Heart left ventricle (tissue), 16 donors: ENCODE results near the gene PLIN1. TPM values are rescaled to one million over a fixed set of nuclear protein-coding genes. Genes with fewer than 3 reads are reported as not detected.

ENCODE experiments used
- ATAC-seq, 4 donors: fragments of 200-7000 bp; cut with Tn5 transposase; one replicate each; pipeline ENCODE4 v1.9.1; 2020 to 2022; ENCODE audit warnings: moderate library complexity in 4 of 4, mild to moderate bottlenecking in 3 of 4, moderate number of reproducible peaks in 1 of 4
- DNase-seq, 5 donors: peaks; one replicate each; pipeline ENCODE4 v3.0.0-alpha.2; 2020
- H3K27ac ChIP-seq, 12 donors: fragments of 200-600 bp; sonication (generic) in 4 of 12; one replicate each; pipeline versions ENCODE4 v1.5.0 to v1.8.0; 2016 to 2022; ENCODE audit warnings: mild to moderate bottlenecking in 2 of 12
- H3K27me3 ChIP-seq, 9 donors: fragments of 200-600 bp; sonication (generic) in 2 of 9; one replicate each; pipeline versions ENCODE4 v1.5.1 to v1.8.0; 2016 to 2022; ENCODE audit warnings: mild to moderate bottlenecking in 3 of 9
- H3K36me3 ChIP-seq, 9 donors: fragments of 200-600 bp; sonication (generic) in 2 of 9; one replicate each; pipeline versions ENCODE4 v1.5.0 to v1.8.0; 2018 to 2022; ENCODE audit warnings: mild to moderate bottlenecking in 2 of 9
- H3K4me1 ChIP-seq, 12 donors: fragments of 200-600 bp; sonication (generic) in 4 of 12; one replicate each; pipeline versions ENCODE4 v1.5.0 to v1.8.0; 2016 to 2022; ENCODE audit warnings: mild to moderate bottlenecking in 3 of 12
- H3K4me3 ChIP-seq, 12 donors: fragments of 200-600 bp; sonication (generic) in 4 of 12; one replicate each; pipeline versions ENCODE4 v1.5.0 to v1.8.0; 2017 to 2022; ENCODE audit warnings: mild to moderate bottlenecking in 9 of 12, moderate library complexity in 4 of 12
- H3K9me3 ChIP-seq, 12 donors: fragments of 200-600 bp; sonication (generic) in 4 of 12; one replicate each; pipeline versions ENCODE4 v1.5.0 to v1.8.0; 2016 to 2022; ENCODE audit warnings: mild to moderate bottlenecking in 1 of 12
- POLR2A ChIP-seq, 2 donors: fragments of 450-650 bp; IDR thresholded peaks; one replicate each; pipeline ENCODE4 v1.6.1; 2017; ENCODE audit warnings: antibody characterized with exemption in 2 of 2, mild to moderate bottlenecking in 2 of 2, moderate library complexity in 2 of 2
- WGBS, 4 donors: extraction: QIAGEN DNeasy Blood & Tissue Kit in 2 of 4; methylation state at CpG; one replicate each; pipeline versions ENCODE4 v1.1.5 to v1.1.7; 2013 to 2018; 5-methylcytosine and 5-hydroxymethylcytosine counted together
- intact Hi-C, 10 donors: fragments of 100-400 bp; cut with DNase I; formaldehyde crosslinking; loops; one replicate each; pipeline versions ENCODE4 v1.11.1 to v1.14.2; 2022
- long read RNA-seq, 3 donors: library from polyadenylated mRNA; unstranded; transcript quantifications; one replicate each; pipeline ENCODE4 v2.0.0, GENCODE V29; 2020 to 2021
- polyA plus RNA-seq, 2 donors: library from polyadenylated mRNA; stranded (reverse); fragments of 200-250 nt; gene quantifications; one replicate each; pipeline ENCODE4 v1.2.3, GENCODE V29; 2013
- total RNA-seq, 9 donors: library from RNA; depleted of rRNA in 2 of 9; stranded (reverse); fragments of >200 nt in 2 of 9; fragmentation: NEBNext Ultra II Directional in 3 of 9; extraction: Animal tissue kit (Norgen Biotek cat#: 25700) in 3 of 9; gene quantifications; one replicate each; pipeline versions ENCODE4 v1.1.0 to v1.2.4, GENCODE V29; 2016 to 2023
- TF ChIP-seq, protein P1 (sequence below), 12 donors: fragments of 200-600 bp; sonication (generic) in 4 of 12; IDR thresholded peaks; one replicate each; pipeline versions ENCODE4 v1.5.0 to v1.8.0; 2018 to 2022; ENCODE audit warnings: antibody characterized with exemption in 12 of 12, mild to moderate bottlenecking in 5 of 12
- donor health status: ischemic (EF 13 %, LVEDD 7.1; RV severe dilation, severe dysfunction).
- donor health status: healthy with polysubstance abuse.
- donor health status: DM: no; HTN: yes; CAD: no.
- donor health status: DM: no; HTN: no; CAD: no.
- donor health status: ischemic (EF 25% LVEDD 6.9; RV normal size, moderate dysfunction).
- donor health status: ischemic (EF 25% LVEDD 5.7; RV mildly dilated, moderate dysfunction).
- donor health status: healthy.
- donor health status: DM: yes; HTN: yes; CAD: no.
- donor health status: ischemic (EF 35%, LVEDD 5.7; RV mildly dilated, moderate dysfunction).
- donor health status: nonischemic (EF 11% LVEDD 7.7; RV severe dilation, severe dysfunction).
- donor health status: DM: yes; HTN: yes; CAD: no.
- donor health status: PGD.
- donor health status: ischemic (EF 29% LVEDD 5.4; RV normal size, mild dysfunction).
- donor health status: nonischemic (EF 23%, LVEDD 6.1; RV moderate dilation, normal function).

PLIN1 gene
- 100 to 1,000 TPM in 1 of 9 donors, 10 to 100 TPM in 2, 1 to 10 TPM in 4, under 1 TPM in 2; 0.28 to 143 (median 3.3) TPM for total RNA-seq
- polyA plus RNA-seq: 10 to 100 TPM in 1 of 2 donors, 1 to 10 TPM in 1; 6.5 to 11.8 TPM
- long read RNA-seq, donor 1: 0 reads
- long read RNA-seq, donor 2, partial matches to known transcripts: 1 of 1 reads
- long read RNA-seq, donor 2, other reads (novel, unspliced or antisense): 0 of 1 reads
- long read RNA-seq, donor 3: 0 reads

DNA sequence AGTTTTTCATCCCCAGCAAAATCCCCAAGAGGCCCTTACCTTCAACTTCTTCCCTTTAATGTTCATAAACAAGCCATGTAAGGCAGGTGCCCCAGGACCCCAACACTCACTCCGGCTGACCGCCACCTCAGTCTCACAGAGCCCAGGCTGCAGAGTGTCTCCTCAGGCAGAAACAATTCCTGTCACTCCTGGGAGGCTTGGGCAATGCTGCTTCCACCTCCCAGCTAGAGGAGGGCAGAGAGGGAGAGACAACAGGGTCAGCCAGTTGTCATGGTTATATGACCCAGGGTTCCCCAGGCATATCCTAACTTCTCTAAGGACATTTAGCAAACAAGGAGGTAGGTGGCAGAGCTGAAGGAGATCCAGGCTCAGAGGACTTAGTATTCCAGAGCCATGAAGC lies at the start of gene PLIN1:
Gene PLIN1, minus strand, starts transcription at position 156 of the 400 bp plus-strand sequence. CDS start 1,878 bp downstream, outside the sequence.
- H3K4me3 ChIP-seq: no peak within 1 kb of the TSS
- 92 to 100% (median 94%) methylated on average over 2 of the region's 2 CpGs for WGBS, 4 donors
- DNase-seq (no peak), ATAC-seq (no peak)
- intact Hi-C loops: no loop called here
- peak within 1 kb of the TSS; percentile 2 to 90 (median 68) for H3K27ac ChIP-seq
- peaks cover 0 to 22% (median 12%) of the 10 kb centered on the region in 12 donors for H3K4me1 ChIP-seq
- H3K36me3 ChIP-seq: peaks cover 0 to 12% (median 0%) of the 10 kb centered on the region in 9 donors
- TF ChIP-seq, protein P1, sequence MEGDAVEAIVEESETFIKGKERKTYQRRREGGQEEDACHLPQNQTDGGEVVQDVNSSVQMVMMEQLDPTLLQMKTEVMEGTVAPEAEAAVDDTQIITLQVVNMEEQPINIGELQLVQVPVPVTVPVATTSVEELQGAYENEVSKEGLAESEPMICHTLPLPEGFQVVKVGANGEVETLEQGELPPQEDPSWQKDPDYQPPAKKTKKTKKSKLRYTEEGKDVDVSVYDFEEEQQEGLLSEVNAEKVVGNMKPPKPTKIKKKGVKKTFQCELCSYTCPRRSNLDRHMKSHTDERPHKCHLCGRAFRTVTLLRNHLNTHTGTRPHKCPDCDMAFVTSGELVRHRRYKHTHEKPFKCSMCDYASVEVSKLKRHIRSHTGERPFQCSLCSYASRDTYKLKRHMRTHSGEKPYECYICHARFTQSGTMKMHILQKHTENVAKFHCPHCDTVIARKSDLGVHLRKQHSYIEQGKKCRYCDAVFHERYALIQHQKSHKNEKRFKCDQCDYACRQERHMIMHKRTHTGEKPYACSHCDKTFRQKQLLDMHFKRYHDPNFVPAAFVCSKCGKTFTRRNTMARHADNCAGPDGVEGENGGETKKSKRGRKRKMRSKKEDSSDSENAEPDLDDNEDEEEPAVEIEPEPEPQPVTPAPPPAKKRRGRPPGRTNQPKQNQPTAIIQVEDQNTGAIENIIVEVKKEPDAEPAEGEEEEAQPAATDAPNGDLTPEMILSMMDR (IDR thresholded peaks at IDR 0.05): no peak
- no peak for TF ChIP-seq POLR2A (IDR thresholded peaks at IDR 0.05)
- no peaks in the 10 kb centered on the region for H3K27me3 ChIP-seq
- no peaks in the 10 kb centered on the region for H3K9me3 ChIP-seq

GRCh38 chr15:89728254-89728653 lies 49.1 kb upstream of the PLIN1 start:
- WGBS, 4 donors: 13 to 38% (median 17%) methylated on average over 2 of the region's 2 CpGs
- peak in 3 of 4 donors; percentile 58 to 71 (median 66) for ATAC-seq
- no peaks in the 10 kb centered on the region for H3K36me3 ChIP-seq
- H3K9me3 ChIP-seq: peaks cover 0 to 9% (median 0%) of the 10 kb centered on the region in 12 donors
- TF ChIP-seq, protein P1 (IDR thresholded peaks at IDR 0.05): no peak
- TF ChIP-seq POLR2A (IDR thresholded peaks at IDR 0.05): no peak
- no peak overlapping the region for H3K27ac ChIP-seq
- peaks cover 0 to 3% (median 0%) of the 10 kb centered on the region in 9 donors for H3K27me3 ChIP-seq
- peaks cover 0 to 4% (median 0%) of the 10 kb centered on the region in 12 donors for H3K4me1 ChIP-seq
- H3K4me3 ChIP-seq: no peak overlapping the region
- intact Hi-C loops: no loop called here
- DNase-seq: no peak

- ATAC-seq: no peak
Observed at GRCh38 chr15:89725064-89725463, 45.9 kb upstream of the PLIN1 start.

DNA sequence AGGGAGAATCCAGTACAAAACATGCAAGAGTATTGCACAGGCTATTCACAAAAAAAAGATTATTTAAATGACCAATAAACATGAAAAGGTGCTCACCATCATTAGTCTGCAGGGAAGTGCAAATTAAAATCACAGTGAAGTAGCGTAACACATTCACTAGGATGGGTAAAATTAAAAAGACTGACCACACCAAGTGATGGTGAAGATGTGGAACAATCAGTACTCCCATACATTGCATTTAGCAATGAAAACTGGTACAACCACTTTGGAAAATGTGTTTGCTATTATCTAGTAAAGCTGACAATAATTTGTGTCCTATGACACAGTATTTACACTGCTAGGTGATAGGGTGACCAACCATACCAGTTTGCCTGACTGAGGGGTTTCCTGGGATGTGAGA lies 45.5 kb upstream of the PLIN1 start:
- H3K27ac ChIP-seq: no peak overlapping the region
- peaks cover 0 to 4% (median 0%) of the 10 kb centered on the region in 12 donors for H3K4me1 ChIP-seq
- intact Hi-C loops: no loop called here
- TF ChIP-seq, protein P1 (IDR thresholded peaks at IDR 0.05): no peak
- TF ChIP-seq POLR2A (IDR thresholded peaks at IDR 0.05): no peak
- peaks cover 0 to 5% (median 0%) of the 10 kb centered on the region in 9 donors for H3K27me3 ChIP-seq
- ATAC-seq (no peak), DNase-seq (no peak)
- no peaks in the 10 kb centered on the region for H3K36me3 ChIP-seq
- peaks cover 0 to 9% (median 0%) of the 10 kb centered on the region in 12 donors for H3K9me3 ChIP-seq
- 89 to 99% (median 95%) methylated on average over 1 of the region's 1 CpG for WGBS, 4 donors
- no peak overlapping the region for H3K4me3 ChIP-seq

More at GRCh38 chr15:89725064-89725463, 45.9 kb upstream of the PLIN1 start:
- H3K9me3 ChIP-seq: peaks cover 0 to 9% (median 0%) of the 10 kb centered on the region in 12 donors
- no peak for TF ChIP-seq POLR2A (IDR thresholded peaks at IDR 0.05)
- TF ChIP-seq, protein P1 (IDR thresholded peaks at IDR 0.05): no peak
- H3K36me3 ChIP-seq: no peaks in the 10 kb centered on the region
- peaks cover 0 to 4% (median 0%) of the 10 kb centered on the region in 12 donors for H3K4me1 ChIP-seq
- H3K27me3 ChIP-seq: peaks cover 0 to 5% (median 0%) of the 10 kb centered on the region in 9 donors
- WGBS, 4 donors: 85 to 96% (median 88%) methylated on average over 1 of the region's 1 CpG
- H3K27ac ChIP-seq: no peak overlapping the region
- intact Hi-C loops: no loop called here
- no peak for DNase-seq
- no peak overlapping the region for H3K4me3 ChIP-seq
